ENCODE data around the gene ZNF512. TPM values are rescaled to one million over a fixed set of nuclear protein-coding genes. Genes with fewer than 3 reads are reported as not detected.

ZNF512 gene
- total RNA-seq = 61.0 and 66.8 TPM in 2 replicates

GRCh38 chr2:27582695-27583389 lies at the start of gene ZNF512:
Gene ZNF512, plus strand, starts transcription at chr2:27583042. Its CDS starts 71 bp downstream, at chr2:27583113.

DNA sequence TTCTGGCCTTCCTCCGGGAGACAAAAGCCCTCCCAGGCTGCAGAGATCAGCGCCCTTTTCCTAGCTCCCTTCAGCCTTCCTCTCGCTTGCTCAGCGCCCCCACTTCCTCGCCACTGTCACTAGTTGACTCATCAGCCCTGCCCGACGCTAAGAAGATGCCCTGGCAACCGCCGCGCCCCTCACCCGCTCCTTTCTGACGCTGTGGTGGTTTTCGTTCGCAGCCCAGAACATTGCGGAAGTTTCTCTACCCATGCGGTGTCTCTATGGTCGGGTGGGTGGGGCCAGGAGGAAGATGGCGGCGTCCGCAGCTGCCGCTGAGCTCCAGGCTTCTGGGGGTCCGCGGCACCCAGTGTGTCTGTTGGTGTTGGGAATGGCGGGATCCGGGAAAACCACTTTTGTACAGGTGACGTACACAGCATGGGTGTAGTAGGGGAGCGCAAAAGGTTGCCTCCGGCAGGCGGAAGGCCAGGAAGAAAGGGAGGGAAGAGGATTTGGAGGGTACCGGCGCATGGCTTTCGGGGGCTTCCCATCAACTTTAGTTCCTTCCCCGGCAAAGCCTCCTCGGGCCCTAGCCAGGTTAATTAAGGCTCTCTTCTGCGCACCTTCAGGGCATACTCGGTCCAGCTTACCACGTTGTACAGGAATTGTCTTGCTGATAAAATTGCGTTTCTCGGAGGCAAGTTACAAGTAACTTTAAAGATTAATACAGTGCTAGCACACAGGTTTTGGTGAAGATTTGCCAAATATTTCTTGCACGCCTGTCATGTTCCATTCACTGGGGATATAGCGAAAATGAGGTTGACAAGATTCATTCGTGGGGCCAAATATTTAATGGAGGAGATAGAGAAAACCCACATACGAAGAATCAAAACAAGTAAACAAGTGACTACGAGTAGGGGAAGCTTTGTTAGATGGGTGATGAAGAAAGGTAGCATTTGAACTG lies 46.2 kb downstream of the ZNF512 start, which contains the start of the genes CCDC121 and GPN1:
Gene CCDC121, minus strand, starts transcription at position 246 of the 943 bp plus-strand sequence. CDS start 1,213 bp downstream, outside the sequence.
Gene GPN1, plus strand, starts transcription at position 284 of the 943 bp plus-strand sequence. Its CDS starts 9 bp downstream, at position 293.

GRCh38 chr2:27663285-27664153 lies 80.7 kb downstream of the ZNF512 start, which contains the start of the genes SLC4A1AP and SUPT7L:
Gene SLC4A1AP, plus strand, starts transcription at chr2:27663889. Its CDS starts 26 bp downstream, at chr2:27663915.
Gene SUPT7L, minus strand, starts transcription at chr2:27663614. Its CDS starts 1,422 bp downstream, at chr2:27662192.

Small RNA genes lying within 50 kb of the gene (small RNA-seq; reads per million reads assigned to genes)
- gene RF00340 = not detected

Other genes starting within 250 kb of the ZNF512 start
- 45.1 and 51.3 TPM in 2 replicates for gene GTF3C2, start 226.3 kb upstream of the ZNF512 start, total RNA-seq
- 32.6 and 34.1 TPM in 2 replicates for gene EIF2B4, start 212.7 kb upstream of the ZNF512 start, total RNA-seq
- 106 and 126 TPM in 2 replicates for gene SNX17, start 212.4 kb upstream of the ZNF512 start, total RNA-seq
- 7.4 and 10.7 TPM in 2 replicates for gene ZNF513, start 202.3 kb upstream of the ZNF512 start, total RNA-seq
- gene PPM1G, start 173.5 kb upstream of the ZNF512 start, total RNA-seq = 133 and 134 TPM in 2 replicates
- 116 and 119 TPM in 2 replicates for gene NRBP1, start 154.4 kb upstream of the ZNF512 start, total RNA-seq
- 0.53 and 0.57 TPM in 2 replicates for gene KRTCAP3, start 140.7 kb upstream of the ZNF512 start, total RNA-seq
- gene IFT172, start 93.3 kb upstream of the ZNF512 start, total RNA-seq = 25.4 and 25.9 TPM in 2 replicates
- 17.3 and 18.1 TPM in 2 replicates for gene FNDC4, start 87.8 kb upstream of the ZNF512 start, total RNA-seq
- 9.2 and 9.6 TPM in 2 replicates for gene GCKR, start 86.2 kb upstream of the ZNF512 start, total RNA-seq
- 1.4 and 1.7 TPM in 2 replicates for gene CCDC121, start 46.0 kb downstream of the ZNF512 start, total RNA-seq
- 55.2 and 61.5 TPM in 2 replicates for gene GPN1, start 46.0 kb downstream of the ZNF512 start, total RNA-seq
- gene SUPT7L, start 80.6 kb downstream of the ZNF512 start, total RNA-seq = 28.7 and 29.9 TPM in 2 replicates
- gene SLC4A1AP, start 80.8 kb downstream of the ZNF512 start, total RNA-seq = 41.9 and 42.4 TPM in 2 replicates
- 136 and 151 TPM in 2 replicates for gene MRPL33, start 188.7 kb downstream of the ZNF512 start, total RNA-seq

All from thoracic aorta endothelial cell (primary cell).